Activated CD8-positive, alpha-beta T cell treated with anti-CD3 and anti-CD28 coated beads for 36 hours (primary cell): ENCODE data around the gene IFITM5. TPM values are rescaled to one million over a fixed set of nuclear protein-coding genes. Genes with fewer than 3 reads are reported as not detected.

Source experiments
- ATAC-seq: fragments of 200-7000 bp; cut with Tn5 transposase; one replicate; pipeline ENCODE4 v1.10.0; 2021; ENCODE audit warnings: mild to moderate bottlenecking, moderate library complexity
- CTCF ChIA-PET: fragments of 350-600 bp; sonication (Branson Sonifier 250); formaldehyde crosslinking; loops from one replicate; lab custom pipeline; 2021; ENCODE audit warnings: antibody characterized with exemption; lab: Charles Lee
- POLR2A ChIA-PET: fragments of 350-600 bp; sonication (Branson Sonifier 250); formaldehyde crosslinking; loops from one replicate; lab custom pipeline; 2021; ENCODE audit warnings: antibody characterized with exemption; lab: Charles Lee
- DNase-seq: peaks from one replicate; pipeline ENCODE4 v3.0.0-alpha.2; 2020
- H3K27ac Mint-ChIP-seq: one replicate; pipeline ENCODE4 v1.8.0; 2021; ENCODE audit warnings: mild to moderate bottlenecking, mixed read lengths
- H3K27me3 Mint-ChIP-seq: one replicate; pipeline ENCODE4 v1.8.0; 2021; ENCODE audit warnings: mixed read lengths
- H3K36me3 Mint-ChIP-seq: one replicate; pipeline ENCODE4 v1.8.0; 2021; ENCODE audit warnings: low read depth, mixed read lengths
- H3K4me1 Mint-ChIP-seq: one replicate; pipeline ENCODE4 v1.8.0; 2021; ENCODE audit warnings: low read depth, mixed read lengths
- H3K4me3 Mint-ChIP-seq: one replicate; pipeline ENCODE4 v1.8.0; 2021; ENCODE audit warnings: mild to moderate bottlenecking, moderate library complexity, mixed read lengths
- H3K9me3 Mint-ChIP-seq: one replicate; pipeline ENCODE4 v1.8.0; 2021; ENCODE audit warnings: mixed read lengths
- CTCF ChIP-seq: fragments of 200-600 bp; IDR thresholded peaks from one replicate; pipeline ENCODE4 v1.8.0; 2022; ENCODE audit warnings: antibody characterized with exemption, mild to moderate bottlenecking
- intact Hi-C: fragments of 100-400 bp; cut with micrococcal nuclease; formaldehyde crosslinking; loops from one replicate; pipeline ENCODE4 v1.10.0; 2022
- total RNA-seq, 2 experiments: library from RNA; stranded (reverse); gene quantifications; one replicate each; pipeline ENCODE4 v1.2.3, GENCODE V29; 2021

The IFITM5 gene
- total RNA-seq, 2 experiments from 2014 or later: not detected

- CTCF ChIA-PET: interaction anchor here (1.1 to 7.4 kb wide), 11 partner anchors 8 to 84 kb away, joined by 3 to 71 read pairs (median 5); partner anchors contain the start of genes IFITM2 and PGGHG
- H3K4me3 Mint-ChIP-seq: peak overlapping the region; percentile 86
- ATAC-seq (no peak), DNase-seq (no peak)
- POLR2A ChIA-PET: interaction anchor here (0.6 to 8.5 kb wide), 15 partner anchors 9 to 229 kb away, joined by 3 to 75 read pairs (median 5); partner anchors contain the start of genes IFITM5, PGGHG, PSMD13 and SIRT3
- peaks cover 10% of the 10 kb centered on the region for H3K27me3 Mint-ChIP-seq
- H3K27ac Mint-ChIP-seq: peak overlapping the region; percentile 77
- peaks cover 41% of the 10 kb centered on the region for H3K36me3 Mint-ChIP-seq
- intact Hi-C loops: no loop called here
- TF ChIP-seq CTCF: no peak
- H3K4me1 Mint-ChIP-seq: peaks cover 50% of the 10 kb centered on the region
- peaks cover 12% of the 10 kb centered on the region for H3K9me3 Mint-ChIP-seq
These were observed 20.0 kb downstream of the IFITM5 start for GRCh38 chr11:279040-279965.

- H3K36me3 Mint-ChIP-seq: peaks cover 39% of the 10 kb centered on the region
These were observed 21.1 kb downstream of the IFITM5 start, which contains the start of gene NLRP6 for GRCh38 chr11:278001-278951. Gene NLRP6, plus strand, starts transcription at chr11:278407. Its CDS starts 163 bp downstream, at chr11:278570.

GRCh38 chr11:276219-276618 lies 23.1 kb downstream of the IFITM5 start:
- DNase-seq (no peak), ATAC-seq (no peak)
- ChIA-PET CTCF (interaction anchor here (0.8 to 2.1 kb wide), 3 partner anchors 11 to 141 kb away, joined by 3 to 15 read pairs (median 6); no protein-coding TSS in a partner anchor), POLR2A (interaction anchor here (1.2 to 8.5 kb wide), 2 partner anchors 9 to 11 kb away, joined by 3 to 75 read pairs; no protein-coding TSS in a partner anchor)
- Mint-ChIP-seq H3K36me3 (peaks cover 21% of the 10 kb centered on the region), H3K27me3 (peaks cover 4% of the 10 kb centered on the region), H3K4me1 (peaks cover 25% of the 10 kb centered on the region), H3K27ac (no peak overlapping the region), H3K9me3 (peaks cover 12% of the 10 kb centered on the region), H3K4me3 (no peak overlapping the region)
- no peak for TF ChIP-seq CTCF
- intact Hi-C loops: no loop called here

More at GRCh38 chr11:278001-278951, 21.1 kb downstream of the IFITM5 start, which contains the start of gene NLRP6:
- ATAC-seq: no peak
- H3K4me3 Mint-ChIP-seq: peak within 1 kb of the TSS; percentile 86
- DNase-seq: no peak
- POLR2A ChIA-PET: interaction anchor here (0.6 to 8.5 kb wide), 15 partner anchors 8 to 230 kb away, joined by 3 to 75 read pairs (median 4); partner anchors contain the start of genes IFITM5, PGGHG and PSMD13
- intact Hi-C loops: no loop called here
- H3K27ac Mint-ChIP-seq: peak within 1 kb of the TSS; percentile 77
- CTCF ChIA-PET: interaction anchor here (0.7 to 7.4 kb wide), 9 partner anchors 9 to 85 kb away, joined by 3 to 71 read pairs (median 5); partner anchors contain the start of genes IFITM2 and PGGHG
- no peak for TF ChIP-seq CTCF
- H3K9me3 Mint-ChIP-seq: peaks cover 12% of the 10 kb centered on the region
- H3K4me1 Mint-ChIP-seq: peaks cover 42% of the 10 kb centered on the region
- H3K27me3 Mint-ChIP-seq: peaks cover 10% of the 10 kb centered on the region

- no peak for TF ChIP-seq CTCF
- peaks cover 35% of the 10 kb centered on the region for H3K4me1 Mint-ChIP-seq
These were observed 26.5 kb downstream of the IFITM5 start for GRCh38 chr11:272931-273198.

More at GRCh38 chr11:272931-273198, 26.5 kb downstream of the IFITM5 start:
- DNase-seq (no peak), ATAC-seq (no peak)
- H3K36me3 Mint-ChIP-seq: peaks cover 12% of the 10 kb centered on the region
- no peaks in the 10 kb centered on the region for H3K27me3 Mint-ChIP-seq
- ChIA-PET POLR2A (no interaction called here), CTCF (interaction anchor here (0.9 kb wide), 1 partner anchor 57 kb away, joined by 3 read pairs; no protein-coding TSS in a partner anchor)
- H3K4me3 Mint-ChIP-seq: no peak overlapping the region
- no peak overlapping the region for H3K27ac Mint-ChIP-seq
- intact Hi-C loops: no loop called here
- H3K9me3 Mint-ChIP-seq: peaks cover 12% of the 10 kb centered on the region
